ENCODE results near the gene CAMK2N2.

Gene CAMK2N2

DNA sequence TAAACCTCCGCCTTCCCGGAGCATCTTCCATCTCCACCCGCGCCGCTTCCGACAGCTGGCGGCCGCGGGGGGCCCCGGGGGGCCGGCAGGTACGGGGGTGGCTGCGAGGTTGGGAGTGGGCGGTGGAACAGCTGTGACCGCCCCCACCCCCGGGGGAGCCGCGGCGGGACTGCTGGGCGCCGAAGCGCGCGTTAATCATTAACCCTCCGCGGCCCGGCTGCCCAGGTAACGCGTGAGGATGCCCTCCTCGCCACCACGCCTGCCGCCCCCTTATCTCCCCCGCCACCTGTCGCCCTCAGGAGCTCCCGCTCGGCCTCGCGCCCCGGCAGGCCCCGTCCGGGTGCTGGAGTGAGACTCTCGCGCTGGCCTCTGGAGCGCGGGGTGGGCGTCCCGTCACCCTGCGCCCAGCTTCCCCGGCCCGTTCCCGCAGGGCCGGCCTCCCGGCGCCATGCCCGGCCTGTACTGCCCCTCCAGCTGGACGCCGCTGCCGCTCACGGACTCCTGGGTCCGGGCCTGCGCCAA lies 31.2 kb downstream of the CAMK2N2 start:
- TF ChIP-seq FOXM1 (IDR thresholded peaks at IDR 0.05; ENCODE audit: borderline replicate concordance, low read depth), result no peak
- TF ChIP-seq CREB1 (IDR thresholded peaks at IDR 0.05; ENCODE audit: low read depth), result no peak
- no peak for TF ChIP-seq TAF1 (IDR thresholded peaks at IDR 0.05; ENCODE audit: low read depth)
- 0 out of 2 replicates have a peak, but pooled peaks have one; percentile 39 for TF ChIP-seq YY1 (IDR thresholded peaks at IDR 0.05; ENCODE audit: low read depth)
- TF ChIP-seq, protein P1, sequence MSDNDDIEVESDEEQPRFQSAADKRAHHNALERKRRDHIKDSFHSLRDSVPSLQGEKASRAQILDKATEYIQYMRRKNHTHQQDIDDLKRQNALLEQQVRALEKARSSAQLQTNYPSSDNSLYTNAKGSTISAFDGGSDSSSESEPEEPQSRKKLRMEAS (IDR thresholded peaks at IDR 0.05), result peak; percentile 7; the same call in 1 of the 2 replicates
- TF ChIP-seq TCF12 (IDR thresholded peaks at IDR 0.05; ENCODE audit: low read depth), result no peak
- TF ChIP-seq EP300 (IDR thresholded peaks at IDR 0.05; ENCODE audit: borderline replicate concordance), result no peak
- TF ChIP-seq, protein P2, sequence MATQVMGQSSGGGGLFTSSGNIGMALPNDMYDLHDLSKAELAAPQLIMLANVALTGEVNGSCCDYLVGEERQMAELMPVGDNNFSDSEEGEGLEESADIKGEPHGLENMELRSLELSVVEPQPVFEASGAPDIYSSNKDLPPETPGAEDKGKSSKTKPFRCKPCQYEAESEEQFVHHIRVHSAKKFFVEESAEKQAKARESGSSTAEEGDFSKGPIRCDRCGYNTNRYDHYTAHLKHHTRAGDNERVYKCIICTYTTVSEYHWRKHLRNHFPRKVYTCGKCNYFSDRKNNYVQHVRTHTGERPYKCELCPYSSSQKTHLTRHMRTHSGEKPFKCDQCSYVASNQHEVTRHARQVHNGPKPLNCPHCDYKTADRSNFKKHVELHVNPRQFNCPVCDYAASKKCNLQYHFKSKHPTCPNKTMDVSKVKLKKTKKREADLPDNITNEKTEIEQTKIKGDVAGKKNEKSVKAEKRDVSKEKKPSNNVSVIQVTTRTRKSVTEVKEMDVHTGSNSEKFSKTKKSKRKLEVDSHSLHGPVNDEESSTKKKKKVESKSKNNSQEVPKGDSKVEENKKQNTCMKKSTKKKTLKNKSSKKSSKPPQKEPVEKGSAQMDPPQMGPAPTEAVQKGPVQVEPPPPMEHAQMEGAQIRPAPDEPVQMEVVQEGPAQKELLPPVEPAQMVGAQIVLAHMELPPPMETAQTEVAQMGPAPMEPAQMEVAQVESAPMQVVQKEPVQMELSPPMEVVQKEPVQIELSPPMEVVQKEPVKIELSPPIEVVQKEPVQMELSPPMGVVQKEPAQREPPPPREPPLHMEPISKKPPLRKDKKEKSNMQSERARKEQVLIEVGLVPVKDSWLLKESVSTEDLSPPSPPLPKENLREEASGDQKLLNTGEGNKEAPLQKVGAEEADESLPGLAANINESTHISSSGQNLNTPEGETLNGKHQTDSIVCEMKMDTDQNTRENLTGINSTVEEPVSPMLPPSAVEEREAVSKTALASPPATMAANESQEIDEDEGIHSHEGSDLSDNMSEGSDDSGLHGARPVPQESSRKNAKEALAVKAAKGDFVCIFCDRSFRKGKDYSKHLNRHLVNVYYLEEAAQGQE (IDR thresholded peaks at IDR 0.05; ENCODE audit: low read depth), result no peak
- TF ChIP-seq CEBPB (IDR thresholded peaks at IDR 0.05), result no peak
- TF ChIP-seq ZBTB7A (IDR thresholded peaks at IDR 0.05; ENCODE audit: low read depth), result no peak; the same call in 1 of the 2 replicates
- TF ChIP-seq EGR1 (IDR thresholded peaks at IDR 0.05), result peak; percentile 73

DNA sequence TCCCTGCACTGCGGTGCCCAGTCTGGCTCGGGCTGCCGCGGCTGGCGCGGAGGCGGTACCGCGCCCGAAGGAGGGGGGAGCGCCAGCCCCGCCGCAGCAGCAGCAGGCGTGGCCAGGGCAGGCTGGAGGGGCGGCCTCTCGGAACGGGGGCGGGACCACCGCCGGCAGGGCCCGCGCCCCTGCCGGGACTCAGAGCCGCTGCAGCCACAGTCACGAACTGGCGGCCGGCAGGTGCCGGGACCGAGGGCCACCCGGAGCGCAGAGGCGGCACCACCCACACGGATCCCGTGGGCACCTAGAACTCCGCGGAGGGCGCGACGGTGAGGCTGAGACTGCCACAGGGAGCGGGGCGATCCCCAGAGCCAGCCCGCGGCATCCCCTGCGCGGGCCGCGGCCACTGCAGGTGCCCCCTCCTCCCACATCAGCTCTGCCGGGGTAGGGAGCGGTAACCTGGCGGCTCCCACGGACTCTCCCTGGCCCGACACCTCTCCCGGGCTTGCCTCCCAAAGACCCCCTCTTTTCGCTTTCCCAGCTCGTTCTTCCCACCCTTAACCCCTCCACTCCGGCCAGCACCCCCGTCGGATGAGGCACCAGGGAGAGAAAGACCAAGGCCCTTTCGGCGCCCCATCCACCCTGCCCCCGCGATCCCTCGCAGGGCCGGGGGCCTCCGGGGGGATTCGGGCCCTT lies 31.8 kb downstream of the CAMK2N2 start, which contains the start of gene VWA5B2:
Gene VWA5B2, plus strand, starts transcription at position 192 of the 687 bp plus-strand sequence. CDS start 944 bp downstream, outside the sequence.
- TF ChIP-seq YY1 (IDR thresholded peaks at IDR 0.05; ENCODE audit: low read depth) (no peak), FOXM1 (IDR thresholded peaks at IDR 0.05; ENCODE audit: borderline replicate concordance, low read depth) (no peak), TCF12 (IDR thresholded peaks at IDR 0.05; ENCODE audit: low read depth) (no peak), CEBPB (IDR thresholded peaks at IDR 0.05) (no peak), TAF1 (IDR thresholded peaks at IDR 0.05; ENCODE audit: low read depth) (peak; percentile 73), EGR1 (IDR thresholded peaks at IDR 0.05) (peak; percentile 50), ZBTB7A (IDR thresholded peaks at IDR 0.05; ENCODE audit: low read depth) (peak; percentile 79; the same call in 1 of the 2 replicates), TEAD4 (IDR thresholded peaks at IDR 0.05) (peak; percentile 10; the same call in 1 of the 2 replicates)
- TF ChIP-seq, protein P1 (IDR thresholded peaks at IDR 0.05), result peak; percentile 42

DNA sequence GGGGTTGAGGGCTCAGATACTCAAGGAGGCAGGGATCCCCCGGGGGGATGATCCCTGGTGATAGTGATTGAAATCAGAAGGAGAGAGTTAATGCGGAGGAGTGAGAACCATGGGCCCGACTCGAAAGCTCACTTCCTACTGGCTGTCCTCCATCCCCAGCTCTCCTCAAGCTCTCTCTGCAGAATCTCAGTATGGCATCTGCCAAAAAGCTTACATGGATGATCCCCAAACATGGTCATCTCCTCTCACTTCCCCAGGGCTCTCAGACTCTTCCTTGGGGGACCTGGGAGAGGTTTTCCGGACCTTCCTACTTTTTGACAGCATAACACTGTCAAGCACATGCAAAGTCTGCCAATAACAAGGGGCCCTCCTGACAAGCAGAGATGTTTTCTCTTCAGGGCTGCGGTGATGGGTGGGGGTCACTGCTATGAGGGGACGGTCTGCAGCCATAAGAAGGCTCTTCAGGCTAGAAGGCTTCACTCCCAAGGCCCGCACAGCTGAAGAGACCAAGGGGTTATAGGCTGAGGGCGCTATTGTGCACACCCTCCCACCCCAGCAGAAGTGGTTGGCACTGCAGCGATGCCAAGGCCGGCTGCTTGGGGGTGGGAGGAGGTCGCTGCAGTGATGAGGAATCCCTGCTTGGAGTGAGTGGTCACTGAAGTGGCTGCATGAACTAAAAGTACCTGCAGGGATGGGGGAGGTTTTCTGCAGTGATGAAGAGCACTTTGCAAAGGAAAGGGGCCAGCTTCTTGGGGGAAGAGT lies 32.8 kb downstream of the CAMK2N2 start:
- TF ChIP-seq FOXM1 (IDR thresholded peaks at IDR 0.05; ENCODE audit: borderline replicate concordance, low read depth) (no peak), NFIC (IDR thresholded peaks at IDR 0.05) (no peak), RAD21 (IDR thresholded peaks at IDR 0.05; ENCODE audit: low read depth) (no peak), CEBPB (IDR thresholded peaks at IDR 0.05) (no peak), ZBTB7A (IDR thresholded peaks at IDR 0.05; ENCODE audit: low read depth) (no peak), CREB1 (IDR thresholded peaks at IDR 0.05; ENCODE audit: low read depth) (no peak), TCF12 (IDR thresholded peaks at IDR 0.05; ENCODE audit: low read depth) (no peak), EP300 (IDR thresholded peaks at IDR 0.05; ENCODE audit: borderline replicate concordance) (no peak)
- TF ChIP-seq, protein P3, sequence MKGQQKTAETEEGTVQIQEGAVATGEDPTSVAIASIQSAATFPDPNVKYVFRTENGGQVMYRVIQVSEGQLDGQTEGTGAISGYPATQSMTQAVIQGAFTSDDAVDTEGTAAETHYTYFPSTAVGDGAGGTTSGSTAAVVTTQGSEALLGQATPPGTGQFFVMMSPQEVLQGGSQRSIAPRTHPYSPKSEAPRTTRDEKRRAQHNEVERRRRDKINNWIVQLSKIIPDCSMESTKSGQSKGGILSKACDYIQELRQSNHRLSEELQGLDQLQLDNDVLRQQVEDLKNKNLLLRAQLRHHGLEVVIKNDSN (IDR thresholded peaks at IDR 0.05), result no peak
- TF ChIP-seq, protein P2 (IDR thresholded peaks at IDR 0.05; ENCODE audit: low read depth), result no peak

DNA sequence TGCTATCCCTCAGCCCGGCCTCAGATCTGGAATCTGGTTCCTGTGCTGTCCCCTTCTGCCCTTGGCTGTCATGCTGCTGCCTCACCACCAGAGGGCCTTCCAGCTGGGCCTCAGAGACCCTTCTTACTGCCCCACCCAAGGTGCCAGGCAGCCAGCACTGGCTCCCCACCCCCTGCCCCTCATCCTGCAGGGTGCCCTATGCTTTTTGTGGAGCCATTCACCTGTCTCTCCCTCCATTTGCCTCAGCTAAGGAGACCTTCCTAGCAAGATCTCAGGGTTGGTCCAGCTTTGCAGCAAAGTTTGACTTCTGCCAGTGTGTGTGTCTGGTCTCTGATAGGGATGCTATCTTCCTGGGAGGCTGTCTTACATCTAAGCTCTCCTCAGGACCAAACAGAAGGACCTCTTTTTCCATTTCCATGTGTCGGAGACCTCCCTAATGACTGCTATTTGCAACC lies 33.8 kb downstream of the CAMK2N2 start:
- peak; percentile 88; the same call in 1 of the 2 replicates for TF ChIP-seq ZBTB7A (IDR thresholded peaks at IDR 0.05; ENCODE audit: low read depth)
- peak; percentile 75 for TF ChIP-seq RAD21 (IDR thresholded peaks at IDR 0.05; ENCODE audit: low read depth)
- TF ChIP-seq NFIC (IDR thresholded peaks at IDR 0.05), result no peak

DNA sequence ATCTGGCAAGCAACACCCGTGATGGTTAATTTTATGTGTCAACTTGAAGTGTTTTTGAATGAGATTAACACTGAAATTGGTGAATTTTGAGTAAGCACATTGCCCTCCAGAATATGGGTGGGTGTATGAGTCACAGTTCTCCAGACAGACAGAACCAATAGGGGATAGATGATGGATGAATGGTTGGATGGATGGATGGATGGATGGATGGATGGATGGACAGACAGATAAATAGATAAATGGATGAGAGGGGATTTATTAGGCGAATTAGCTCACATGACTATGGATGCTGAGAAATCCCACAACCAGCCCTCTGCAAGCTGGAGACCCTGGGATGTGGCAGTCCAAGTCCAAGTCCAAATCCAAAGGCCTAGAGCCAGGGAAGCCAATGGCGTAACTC lies 37.4 kb downstream of the CAMK2N2 start:
- TF ChIP-seq FOXM1 (IDR thresholded peaks at IDR 0.05; ENCODE audit: borderline replicate concordance, low read depth), result no peak
- TF ChIP-seq RAD21 (IDR thresholded peaks at IDR 0.05; ENCODE audit: low read depth), result no peak
- TF ChIP-seq, protein P2 (IDR thresholded peaks at IDR 0.05; ENCODE audit: low read depth), result no peak
- TF ChIP-seq ZBTB7A (IDR thresholded peaks at IDR 0.05; ENCODE audit: low read depth), result no peak

Data from Ishikawa (cell line).